Mucosa of descending colon (tissue), 3 donors: ENCODE results near the gene SOBP. TPM values are rescaled to one million over a fixed set of nuclear protein-coding genes. Genes with fewer than 3 reads are reported as not detected.

Experiments
- ATAC-seq: fragments of 200-7000 bp; cut with Tn5 transposase; one replicate; pipeline ENCODE4 v1.9.1; 2020; ENCODE audit warnings: mild to moderate bottlenecking, moderate library complexity
- DNase-seq, 3 donors: peaks; one replicate each; pipeline ENCODE4 v3.0.0-alpha.2; 2020
- H3K36me3 ChIP-seq: fragments of 200-600 bp; one replicate; pipeline ENCODE4 v1.8.0; 2021; ENCODE audit warnings: low read depth, mild to moderate bottlenecking
- H3K4me1 ChIP-seq: fragments of 200-600 bp; one replicate; pipeline ENCODE4 v1.8.0; 2021; ENCODE audit warnings: low read depth, mild to moderate bottlenecking
- H3K4me3 ChIP-seq: fragments of 200-600 bp; one replicate; pipeline ENCODE4 v1.8.0; 2021; ENCODE audit warnings: mild to moderate bottlenecking
- H3K9me3 ChIP-seq: fragments of 200-600 bp; one replicate; pipeline ENCODE4 v1.8.0; 2021; ENCODE audit warnings: mild to moderate bottlenecking
- intact Hi-C, 2 donors: fragments of 100-400 bp; cut with DNase I in 1 of 2; cut with micrococcal nuclease in 1 of 2; formaldehyde crosslinking; loops; one replicate each; pipeline versions ENCODE4 v1.11.0 to v1.11.1; 2022; cut with DNase I, micrococcal nuclease
- total RNA-seq, 3 donors: library from RNA; stranded (reverse); fragmentation: NEBNext Ultra II Directional in 2 of 3; extraction: Animal tissue kit (Norgen Biotek cat#: 25700) in 2 of 3; gene quantifications; one replicate each; pipeline versions ENCODE4 v1.2.1 to v1.2.4, GENCODE V29; 2021 to 2023
- TF ChIP-seq, protein P1 (sequence below): fragments of 200-600 bp; IDR thresholded peaks from one replicate; pipeline ENCODE4 v1.8.0; 2022; ENCODE audit warnings: antibody characterized with exemption, mild to moderate bottlenecking
- donor health status: DM: no; HTN: no; CAD: no; lungs with moderate emphysema.
- donor health status: DM: no; HTN: no; CAD: no.
- donor health status: DM: no; HTN: yes; CAD: no.

The SOBP gene
- total RNA-seq, 3 donors from 2014 or later, result 1.2 to 31.5 (median 2.5) TPM

DNA sequence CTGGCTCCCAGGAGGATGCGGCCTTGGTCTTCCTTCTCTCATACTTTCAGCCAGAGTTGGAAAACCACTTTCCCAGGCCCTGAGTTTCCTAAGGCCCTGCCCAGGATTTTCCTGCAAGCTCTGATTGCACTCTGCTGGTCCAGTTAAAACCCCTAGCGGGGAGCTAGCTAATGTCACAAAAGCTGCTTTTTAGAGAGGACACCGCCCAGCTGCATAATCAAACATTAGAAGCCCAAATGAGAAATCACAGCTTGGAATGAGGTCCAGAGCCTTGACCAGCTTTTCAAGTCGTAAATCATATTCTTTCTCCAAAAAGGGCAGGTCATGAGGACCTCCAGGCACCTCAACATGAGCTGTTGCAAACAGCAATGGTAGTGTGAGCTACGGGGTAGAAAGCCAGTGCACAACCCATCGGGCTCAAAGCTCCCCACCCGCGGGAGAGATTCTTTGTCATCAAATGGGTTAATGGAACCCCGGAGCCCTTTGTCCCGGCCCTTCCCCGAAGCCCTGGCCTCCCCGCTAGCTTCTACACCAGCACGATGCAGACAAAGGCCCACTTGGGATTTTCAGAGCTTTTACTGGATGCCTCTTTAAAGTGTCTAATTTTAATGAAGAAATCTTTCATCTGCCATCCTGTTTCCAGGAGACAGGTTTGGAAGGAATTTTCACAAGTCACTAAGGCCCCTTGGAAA is 200.2 kb downstream of the SOBP start:
- ATAC-seq (no peak), DNase-seq (no peak)
- intact Hi-C loops, result no loop called here
- Histone ChIP-seq H3K4me1 (no peaks in the 10 kb centered on the region), H3K9me3 (no peaks in the 10 kb centered on the region), H3K36me3 (no peaks in the 10 kb centered on the region), H3K4me3 (no peak overlapping the region)
- TF ChIP-seq, protein P1, sequence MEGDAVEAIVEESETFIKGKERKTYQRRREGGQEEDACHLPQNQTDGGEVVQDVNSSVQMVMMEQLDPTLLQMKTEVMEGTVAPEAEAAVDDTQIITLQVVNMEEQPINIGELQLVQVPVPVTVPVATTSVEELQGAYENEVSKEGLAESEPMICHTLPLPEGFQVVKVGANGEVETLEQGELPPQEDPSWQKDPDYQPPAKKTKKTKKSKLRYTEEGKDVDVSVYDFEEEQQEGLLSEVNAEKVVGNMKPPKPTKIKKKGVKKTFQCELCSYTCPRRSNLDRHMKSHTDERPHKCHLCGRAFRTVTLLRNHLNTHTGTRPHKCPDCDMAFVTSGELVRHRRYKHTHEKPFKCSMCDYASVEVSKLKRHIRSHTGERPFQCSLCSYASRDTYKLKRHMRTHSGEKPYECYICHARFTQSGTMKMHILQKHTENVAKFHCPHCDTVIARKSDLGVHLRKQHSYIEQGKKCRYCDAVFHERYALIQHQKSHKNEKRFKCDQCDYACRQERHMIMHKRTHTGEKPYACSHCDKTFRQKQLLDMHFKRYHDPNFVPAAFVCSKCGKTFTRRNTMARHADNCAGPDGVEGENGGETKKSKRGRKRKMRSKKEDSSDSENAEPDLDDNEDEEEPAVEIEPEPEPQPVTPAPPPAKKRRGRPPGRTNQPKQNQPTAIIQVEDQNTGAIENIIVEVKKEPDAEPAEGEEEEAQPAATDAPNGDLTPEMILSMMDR, result no peak

DNA sequence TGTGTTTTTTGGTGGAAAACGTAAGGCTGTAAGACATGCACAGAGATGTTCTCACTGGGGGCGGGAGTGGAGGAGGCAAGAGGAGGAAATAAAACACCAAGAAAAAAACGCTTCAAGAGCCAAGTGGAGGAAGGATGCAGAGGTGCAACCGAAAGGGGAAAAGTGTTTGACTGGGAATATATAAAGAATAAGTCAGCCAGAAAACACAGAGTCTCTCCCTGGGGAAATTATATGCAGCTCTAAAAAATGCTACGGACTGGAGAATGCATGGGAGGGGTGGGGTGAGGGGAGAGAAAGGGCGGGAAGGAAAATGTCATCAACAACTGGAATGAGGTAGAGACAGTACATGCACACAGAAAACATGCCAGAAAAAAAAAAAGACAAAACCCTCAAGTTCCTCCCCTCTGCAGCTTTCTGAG is 200.7 kb downstream of the SOBP start:
- H3K4me1 ChIP-seq, result no peaks in the 10 kb centered on the region
- TF ChIP-seq, protein P1, result no peak
- intact Hi-C loops, result no loop called here
- no peaks in the 10 kb centered on the region for H3K9me3 ChIP-seq
- ATAC-seq, result no peak
- DNase-seq, result no peak
- no peaks in the 10 kb centered on the region for H3K36me3 ChIP-seq
- no peak overlapping the region for H3K4me3 ChIP-seq

DNA sequence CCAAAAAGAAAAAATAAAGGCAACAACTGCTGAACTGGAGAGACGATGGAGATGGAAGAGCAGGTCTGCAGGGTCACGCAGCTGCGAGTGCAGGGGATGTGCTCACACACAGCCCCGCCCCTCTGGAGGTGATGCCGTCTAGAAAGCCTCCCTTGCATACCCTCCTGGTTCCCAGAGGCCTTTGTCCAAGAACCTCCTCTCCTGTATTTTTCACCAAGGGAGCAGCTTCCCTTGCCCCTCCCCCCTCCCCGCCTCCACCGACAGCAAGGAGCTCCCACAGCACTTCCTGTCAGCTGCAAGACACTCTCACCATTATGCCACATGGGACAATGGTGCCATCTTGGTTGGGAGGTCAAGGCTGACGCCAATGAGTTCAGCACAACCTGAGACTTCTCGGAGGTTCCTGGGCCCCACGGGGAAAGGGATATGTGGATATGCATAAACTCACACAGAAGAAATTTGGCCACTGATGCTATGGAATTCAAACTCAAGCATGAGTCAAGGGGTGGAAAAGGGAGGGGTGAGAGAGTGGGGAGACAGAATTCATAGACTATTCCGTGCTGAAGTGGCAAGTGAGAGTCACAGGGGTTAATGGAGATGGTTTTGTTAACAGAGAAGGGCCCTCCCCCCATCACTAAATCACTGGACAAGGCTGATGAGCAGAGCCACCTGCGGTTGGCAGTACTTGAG is 201.3 kb downstream of the SOBP start:
- no peak for DNase-seq
- no peaks in the 10 kb centered on the region for H3K9me3 ChIP-seq
- intact Hi-C loops, result no loop called here
- no peaks in the 10 kb centered on the region for H3K36me3 ChIP-seq
- TF ChIP-seq, protein P1, result no peak
- no peaks in the 10 kb centered on the region for H3K4me1 ChIP-seq
- H3K4me3 ChIP-seq, result no peak overlapping the region
- no peak for ATAC-seq

DNA sequence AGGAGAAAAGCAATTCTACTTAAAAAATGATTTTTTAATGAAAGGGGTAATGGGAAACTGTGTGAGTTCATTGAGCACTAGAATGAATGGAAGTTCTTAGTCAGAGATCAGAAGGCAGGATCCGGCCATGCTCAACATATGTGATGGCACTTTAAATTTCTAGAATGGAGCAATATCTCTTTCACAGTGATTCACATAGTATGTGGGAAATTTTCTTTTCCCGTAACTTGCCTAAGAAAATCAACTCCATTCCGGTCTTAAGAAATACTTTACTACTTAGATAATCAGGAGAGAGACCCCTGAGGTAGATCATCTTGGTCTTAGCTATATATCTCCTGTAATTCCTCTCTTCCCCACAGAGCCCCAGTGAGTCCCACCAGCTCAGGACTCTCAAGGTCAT is 202.4 kb downstream of the SOBP start:
- no peak for ATAC-seq
- TF ChIP-seq, protein P1, result no peak
- no peak for DNase-seq
- no peaks in the 10 kb centered on the region for H3K4me1 ChIP-seq
- no peaks in the 10 kb centered on the region for H3K9me3 ChIP-seq
- no peaks in the 10 kb centered on the region for H3K36me3 ChIP-seq
- no peak overlapping the region for H3K4me3 ChIP-seq
- intact Hi-C loops, result no loop called here

DNA sequence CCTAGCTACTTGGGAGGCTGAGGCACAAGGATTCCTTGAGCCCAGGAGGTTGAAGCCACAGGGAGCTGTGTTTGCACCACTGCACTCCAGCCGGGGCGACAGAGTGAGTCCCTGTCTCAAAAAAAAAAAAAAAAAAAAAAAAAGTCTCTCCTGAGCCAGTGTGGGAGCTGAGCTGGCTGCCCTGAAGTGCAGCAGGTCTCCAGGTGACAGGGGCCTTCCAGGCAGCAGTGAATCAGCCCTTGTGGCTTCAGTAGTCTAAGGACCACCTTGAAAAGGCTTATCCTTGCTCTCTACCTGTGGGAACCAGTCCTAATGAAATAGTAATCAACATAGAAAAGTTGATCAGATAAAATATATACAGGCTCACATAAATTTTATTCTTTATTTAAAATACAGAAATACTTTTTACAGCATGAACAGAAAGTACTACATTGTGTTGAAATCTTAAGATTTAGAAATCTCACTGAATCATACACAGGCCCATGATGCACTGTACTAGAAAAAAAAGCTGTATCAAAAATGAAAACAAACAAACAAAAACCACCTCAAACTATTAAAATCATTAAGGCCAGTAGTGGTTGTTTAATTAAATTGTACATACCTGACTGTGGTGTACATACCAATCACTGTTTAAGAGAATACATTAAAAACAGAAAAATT is 205.3 kb downstream of the SOBP start:
- TF ChIP-seq, protein P1, result no peak
- Histone ChIP-seq H3K4me3 (no peak overlapping the region), H3K9me3 (no peaks in the 10 kb centered on the region), H3K36me3 (no peaks in the 10 kb centered on the region), H3K4me1 (no peaks in the 10 kb centered on the region)
- no peak for ATAC-seq
- intact Hi-C loops, result no loop called here
- no peak for DNase-seq
